Calu3 (cell line): ENCODE results near the gene CACNA2D4. TPM values are rescaled to one million over a fixed set of nuclear protein-coding genes. Genes with fewer than 3 reads are reported as not detected.

Experiments used
- BruUV-seq: library from RNA; stranded (reverse); fragments of 400-500 nt; replicated peaks from 2 replicates; lab custom pipeline; 2021; lab: Mats Ljungman, UMichigan
- CTCF ChIA-PET: fragments of 300-600 bp; sonication (Branson Sonifier 250); formaldehyde crosslinking; loops from one replicate; lab custom pipeline; 2022; ENCODE audit warnings: antibody characterized with exemption; lab: Charles Lee
- DNase-seq: peaks from one replicate; pipeline ENCODE4 v3.0.0; 2022
- H3K27ac Mint-ChIP-seq: one replicate; pipeline ENCODE4 v1.8.0; 2022; ENCODE audit warnings: mixed read lengths; ENCODE audit not compliant: unreplicated experiment
- H3K27me3 Mint-ChIP-seq: one replicate; pipeline ENCODE4 v1.8.0; 2022; ENCODE audit warnings: mixed read lengths; ENCODE audit not compliant: unreplicated experiment
- H3K36me3 Mint-ChIP-seq: one replicate; pipeline ENCODE4 v1.8.0; 2022; ENCODE audit warnings: mild to moderate bottlenecking, moderate library complexity, mixed read lengths; ENCODE audit not compliant: insufficient read depth, unreplicated experiment
- H3K4me1 Mint-ChIP-seq: one replicate; pipeline ENCODE4 v1.8.0; 2022; ENCODE audit warnings: mild to moderate bottlenecking, low read depth, mixed read lengths; ENCODE audit not compliant: unreplicated experiment
- H3K4me3 Mint-ChIP-seq: one replicate; pipeline ENCODE4 v1.8.0; 2022; ENCODE audit warnings: mild to moderate bottlenecking, low read depth, moderate library complexity, mixed read lengths; ENCODE audit not compliant: unreplicated experiment
- H3K9me3 Mint-ChIP-seq: one replicate; pipeline ENCODE4 v1.8.0; 2022; ENCODE audit warnings: low read depth, mixed read lengths; ENCODE audit not compliant: unreplicated experiment
- CTCF ChIP-seq: fragments of 200-600 bp; IDR thresholded peaks from one replicate; pipeline ENCODE4 v1.8.0; 2022; ENCODE audit warnings: antibody characterized with exemption; ENCODE audit not compliant: unreplicated experiment
- intact Hi-C: fragments of 100-400 bp; cut with micrococcal nuclease; formaldehyde crosslinking; loops from one replicate; pipeline ENCODE4 v1.10.0; 2022; ENCODE audit not compliant: unreplicated experiment
- total RNA-seq: library from RNA; stranded (reverse); gene quantifications from 2 replicates; pipeline ENCODE4 v1.2.3, GENCODE V29; 2022

The CACNA2D4 gene
- total RNA-seq, 1 experiment from 2014 or later, result 0.80 TPM

- CTCF ChIA-PET, result interaction anchor here (1.4 kb wide), 1 partner anchor 16 kb away, joined by 3 read pairs; no protein-coding TSS in a partner anchor
- no peak for DNase-seq
- Mint-ChIP-seq H3K27me3 (peaks cover 100% of the 10 kb centered on the region), H3K9me3 (no peaks in the 10 kb centered on the region), H3K27ac (no peak overlapping the region), H3K4me1 (no peaks in the 10 kb centered on the region), H3K36me3 (no peaks in the 10 kb centered on the region), H3K4me3 (no peak overlapping the region)
- no TSS peak for BruUV-seq
- TF ChIP-seq CTCF, result no peak
- intact Hi-C loops, result no loop called here
These were observed 77.4 kb downstream of the CACNA2D4 start for GRCh38 chr12:1840981-1841425.

- H3K27me3 Mint-ChIP-seq, result peaks cover 100% of the 10 kb centered on the region
- H3K36me3 Mint-ChIP-seq, result no peaks in the 10 kb centered on the region
- intact Hi-C loops, result no loop called here
These were observed 78.2 kb downstream of the CACNA2D4 start for GRCh38 chr12:1839956-1840951.

GRCh38 chr12:1839464-1839863 lies 79.0 kb downstream of the CACNA2D4 start:
- CTCF ChIA-PET, result no interaction called here
- no peaks in the 10 kb centered on the region for H3K36me3 Mint-ChIP-seq
- DNase-seq, result no peak
- H3K9me3 Mint-ChIP-seq, result no peaks in the 10 kb centered on the region
- H3K4me1 Mint-ChIP-seq, result no peaks in the 10 kb centered on the region
- intact Hi-C loops, result no loop called here
- no peak overlapping the region for H3K4me3 Mint-ChIP-seq
- peaks cover 100% of the 10 kb centered on the region for H3K27me3 Mint-ChIP-seq
- H3K27ac Mint-ChIP-seq, result no peak overlapping the region
- TF ChIP-seq CTCF, result no peak
- BruUV-seq, result no TSS peak

More at GRCh38 chr12:1839956-1840951, 78.2 kb downstream of the CACNA2D4 start:
- TF ChIP-seq CTCF, result no peak
- Mint-ChIP-seq H3K4me3 (no peak overlapping the region), H3K4me1 (no peaks in the 10 kb centered on the region), H3K27ac (no peak overlapping the region), H3K9me3 (no peaks in the 10 kb centered on the region)
- no peak for DNase-seq
- CTCF ChIA-PET, result no interaction called here
- no TSS peak for BruUV-seq

- no peak overlapping the region for H3K27ac Mint-ChIP-seq
- no peak overlapping the region for H3K4me3 Mint-ChIP-seq
- TF ChIP-seq CTCF, result no peak
- H3K27me3 Mint-ChIP-seq, result peaks cover 100% of the 10 kb centered on the region
- H3K4me1 Mint-ChIP-seq, result no peaks in the 10 kb centered on the region
- H3K36me3 Mint-ChIP-seq, result no peaks in the 10 kb centered on the region
- CTCF ChIA-PET, result no interaction called here
- H3K9me3 Mint-ChIP-seq, result no peaks in the 10 kb centered on the region
- intact Hi-C loops, result no loop called here
- DNase-seq, result no peak
- BruUV-seq, result no TSS peak
These were observed 79.5 kb downstream of the CACNA2D4 start for GRCh38 chr12:1838994-1839365.
